K562 (cell line): ENCODE measurements around the gene COX7A1. TPM values are rescaled to one million over a fixed set of nuclear protein-coding genes. Genes with fewer than 3 reads are reported as not detected.
A peak's percentile ranks its signal among the peaks of the same experiment; 100 is the strongest.

Source experiments
- ARID4B ChIP-seq: sonication (generic); formaldehyde crosslinking; IDR thresholded peaks from 2 replicates; pipeline ENCODE4 v1.8.0; 2022; ENCODE audit warnings: mild to moderate bottlenecking, missing genetic modification reagents
- BHLHE40 ChIP-seq: IDR thresholded peaks from 2 replicates; pipeline ENCODE4 v1.6.1; 2011; ENCODE audit warnings: low read length, improper control_type of control experiment
- CCAR2 ChIP-seq: fragments of 200-400 bp; formaldehyde crosslinking; IDR thresholded peaks from 2 replicates; pipeline ENCODE4 v1.6.1; 2017; ENCODE audit warnings: mild to moderate bottlenecking, low read depth, low read length
- HDGF ChIP-seq: fragments of 450-650 bp; IDR thresholded peaks from 2 replicates; pipeline ENCODE4 v1.6.1; 2016
- HSF4 ChIP-seq: fragments of 250-450 bp; sonication (Bioruptor Pico); IDR thresholded peaks from 2 replicates; pipeline ENCODE4 v2.1.2; 2022; ENCODE audit warnings: mild to moderate bottlenecking, moderate library complexity, borderline replicate concordance
- JUNB ChIP-seq: fragments of 450-650 bp; formaldehyde crosslinking; conservative IDR thresholded peaks from 2 replicates; pipeline ENCODE4 v1.4.0; 2020; ENCODE audit warnings: mild to moderate bottlenecking
- OTX1 ChIP-seq: fragments of 450-650 bp; formaldehyde crosslinking; IDR thresholded peaks from 2 replicates; pipeline ENCODE4 v1.4.0; 2022; ENCODE audit warnings: mild to moderate bottlenecking
- RAD51 ChIP-seq: fragments of 450-650 bp; IDR thresholded peaks from 2 replicates; pipeline ENCODE4 v1.7.1; 2016; ENCODE audit warnings: low read depth, mild to moderate bottlenecking, borderline replicate concordance
- SNRNP70 ChIP-seq: fragments of 200-400 bp; formaldehyde crosslinking; optimal IDR thresholded peaks from 2 replicates; pipeline ENCODE3; 2017; ENCODE audit warnings: low read depth, low read length
- SRSF1 ChIP-seq: fragments of 200-400 bp; formaldehyde crosslinking; IDR thresholded peaks from 2 replicates; pipeline ENCODE4 v1.6.1; 2017; ENCODE audit warnings: mild to moderate bottlenecking, low read depth, low read length, moderate library complexity
- TAF7 ChIP-seq: fragments of 450-650 bp; IDR thresholded peaks from 2 replicates; pipeline ENCODE4 v1.6.1; 2016; ENCODE audit warnings: missing genetic modification characterization, missing compliant biosample characterization
- TAF9B ChIP-seq: fragments of 450-650 bp; IDR thresholded peaks from 2 replicates; pipeline ENCODE4 v1.6.1; 2018; ENCODE audit warnings: mild to moderate bottlenecking; ENCODE audit not compliant: partially characterized antibody
- TFAM ChIP-seq: fragments of 250-450 bp; sonication (Bioruptor Pico); conservative IDR thresholded peaks from 2 replicates; pipeline ENCODE4 v1.5.0; 2021; ENCODE audit warnings: mild to moderate bottlenecking, moderate library complexity
- ZKSCAN3 ChIP-seq: fragments of 250-450 bp; sonication (Bioruptor Pico); IDR thresholded peaks from 2 replicates; pipeline ENCODE4 v1.4.0; 2020
- ZNF507 ChIP-seq: conservative IDR thresholded peaks from 2 replicates; pipeline ENCODE4 v1.6.1; 2017; ENCODE audit warnings: missing genetic modification characterization, missing compliant biosample characterization
- ZNF668 ChIP-seq: fragments of 250-450 bp; sonication (Bioruptor Pico); IDR thresholded peaks from 2 replicates; pipeline ENCODE4 v1.8.0; 2022; ENCODE audit warnings: mild to moderate bottlenecking, inconsistent platforms
- ZNF696 ChIP-seq: fragments of 250-450 bp; sonication (Bioruptor Pico); conservative IDR thresholded peaks from 2 replicates; pipeline ENCODE4 v1.4.0; 2020; ENCODE audit warnings: mild to moderate bottlenecking, moderate library complexity
- ZNF780A ChIP-seq: fragments of 250-450 bp; sonication (Bioruptor Pico); IDR thresholded peaks from 2 replicates; pipeline ENCODE4 v1.5.0; 2021; ENCODE audit warnings: mild to moderate bottlenecking
- ZNF79 ChIP-seq: fragments of 250-450 bp; sonication (Bioruptor Pico); IDR thresholded peaks from 2 replicates; pipeline ENCODE4 v1.4.0; 2020; ENCODE audit warnings: low read depth, mild to moderate bottlenecking, moderate library complexity
- ZSCAN29 ChIP-seq: fragments of 450-650 bp; IDR thresholded peaks from 2 replicates; pipeline ENCODE4 v1.6.1; 2017
- polyA plus RNA-seq, 8 experiments: library from polyadenylated mRNA; depleted of rRNA in 4 of 8; stranded (reverse) in 5 of 8; unstranded in 3 of 8; fragments of >200 nt; fragmentation: Nextera tagmentation in 2 of 8; fragmentation: Illumina TruSeq in 1 of 8; extraction: Ambion mirVana in 2 of 8; extraction: Trizol in 1 of 8; gene quantifications; 2 replicates each; pipeline versions ENCODE4 v1.2.1 to v1.2.3, GENCODE V29; 2011 to 2014; ENCODE audit warnings: inconsistent platforms in 1 of 8, missing spikeins in 1 of 8
- total RNA-seq, 7 experiments: library from RNA; depleted of rRNA in 6 of 7; stranded (reverse); fragments of >200 nt in 6 of 7; fragmentation: Illumina TruSeq in 2 of 7; extraction: Trizol in 2 of 7; gene quantifications; 2 replicates each; pipeline versions ENCODE4 v1.2.1 to v1.2.3, GENCODE V29; 2011 to 2021; ENCODE audit warnings: low replicate concordance in 1 of 7
- TF ChIP-seq, protein P1 (sequence below): fragments of 450-650 bp; formaldehyde crosslinking; IDR thresholded peaks from 2 replicates; pipeline ENCODE4 v1.4.0; 2020; ENCODE audit warnings: mild to moderate bottlenecking, moderate library complexity

COX7A1 gene
- total and polyA plus RNA-seq, 9 of the 15 experiments (the other 6 are each of a cell fraction or from before 2014, with no cell fraction given): 0.08 TPM; not detected in 8

- TF ChIP-seq ARID4B (CRISPR knock-in tag) (no peak), BHLHE40 (peak; percentile 74), ZKSCAN3 (CRISPR knock-in tag) (no peak), SRSF1 (no peak), OTX1 (no peak), ZNF780A (CRISPR knock-in tag) (no peak), HSF4 (CRISPR knock-in tag) (no peak), JUNB (CRISPR knock-in tag) (0 out of 2 replicates have a peak, but pooled peaks have one; percentile 10), SNRNP70 (no peak), ZNF79 (CRISPR knock-in tag) (no peak), CCAR2 (no peak), TAF9B (peak; percentile 80), ZNF668 (CRISPR knock-in tag) (no peak), TFAM (CRISPR knock-in tag) (no peak), ZNF507 (no peak), RAD51 (no peak), ZNF696 (CRISPR knock-in tag) (no peak), HDGF (no peak), ZSCAN29 (no peak), TAF7 (tag) (peak; percentile 75)
- TF ChIP-seq, protein P1, sequence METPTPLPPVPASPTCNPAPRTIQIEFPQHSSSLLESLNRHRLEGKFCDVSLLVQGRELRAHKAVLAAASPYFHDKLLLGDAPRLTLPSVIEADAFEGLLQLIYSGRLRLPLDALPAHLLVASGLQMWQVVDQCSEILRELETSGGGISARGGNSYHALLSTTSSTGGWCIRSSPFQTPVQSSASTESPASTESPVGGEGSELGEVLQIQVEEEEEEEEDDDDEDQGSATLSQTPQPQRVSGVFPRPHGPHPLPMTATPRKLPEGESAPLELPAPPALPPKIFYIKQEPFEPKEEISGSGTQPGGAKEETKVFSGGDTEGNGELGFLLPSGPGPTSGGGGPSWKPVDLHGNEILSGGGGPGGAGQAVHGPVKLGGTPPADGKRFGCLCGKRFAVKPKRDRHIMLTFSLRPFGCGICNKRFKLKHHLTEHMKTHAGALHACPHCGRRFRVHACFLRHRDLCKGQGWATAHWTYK (CRISPR knock-in tag): peak; percentile 80; the same call in 1 of the 2 replicates
Measured at GRCh38 chr19:36139473-36140303, 12.6 kb downstream of the COX7A1 start, which contains the start of gene CAPNS1 (continued).
